22Rv1 (cell line): ENCODE measurements around the gene AANAT.

ENCODE experiments used
- H3K27ac ChIP-seq: fragments of 450-650 bp; 2 replicates; pipeline ENCODE4 v1.5.1; 2017
- ZFX ChIP-seq: fragments of 450-650 bp; IDR thresholded peaks from 2 replicates; pipeline ENCODE4 v1.6.1; 2017; ENCODE audit warnings: antibody characterized with exemption, borderline replicate concordance
- TF ChIP-seq, protein P1 (sequence below): fragments of 450-650 bp; IDR thresholded peaks from 2 replicates; pipeline ENCODE4 v1.5.1; 2017; ENCODE audit warnings: mild to moderate bottlenecking

AANAT gene

DNA sequence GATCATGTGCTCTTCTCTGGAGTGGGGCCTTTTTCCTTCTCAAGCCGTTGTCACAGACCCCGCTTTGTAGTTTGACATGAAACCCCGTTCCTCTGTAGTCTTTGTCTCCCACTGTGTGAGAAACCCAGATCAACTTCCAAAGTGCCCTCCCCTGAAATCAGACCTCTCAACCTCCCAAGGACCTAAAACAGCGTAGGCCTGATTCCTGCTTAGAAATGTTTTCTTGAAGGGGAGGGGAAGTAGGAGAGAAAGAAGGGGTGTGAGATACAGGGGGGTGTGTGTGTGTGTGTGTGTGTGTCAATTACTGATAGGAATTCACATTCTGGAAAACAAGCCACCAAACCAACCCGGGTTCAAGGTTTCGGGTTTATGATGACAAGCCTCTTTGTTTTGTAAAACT is 15.9 kb upstream of the AANAT start:
- H3K27ac ChIP-seq, result no peak overlapping the region
- TF ChIP-seq, protein P1, sequence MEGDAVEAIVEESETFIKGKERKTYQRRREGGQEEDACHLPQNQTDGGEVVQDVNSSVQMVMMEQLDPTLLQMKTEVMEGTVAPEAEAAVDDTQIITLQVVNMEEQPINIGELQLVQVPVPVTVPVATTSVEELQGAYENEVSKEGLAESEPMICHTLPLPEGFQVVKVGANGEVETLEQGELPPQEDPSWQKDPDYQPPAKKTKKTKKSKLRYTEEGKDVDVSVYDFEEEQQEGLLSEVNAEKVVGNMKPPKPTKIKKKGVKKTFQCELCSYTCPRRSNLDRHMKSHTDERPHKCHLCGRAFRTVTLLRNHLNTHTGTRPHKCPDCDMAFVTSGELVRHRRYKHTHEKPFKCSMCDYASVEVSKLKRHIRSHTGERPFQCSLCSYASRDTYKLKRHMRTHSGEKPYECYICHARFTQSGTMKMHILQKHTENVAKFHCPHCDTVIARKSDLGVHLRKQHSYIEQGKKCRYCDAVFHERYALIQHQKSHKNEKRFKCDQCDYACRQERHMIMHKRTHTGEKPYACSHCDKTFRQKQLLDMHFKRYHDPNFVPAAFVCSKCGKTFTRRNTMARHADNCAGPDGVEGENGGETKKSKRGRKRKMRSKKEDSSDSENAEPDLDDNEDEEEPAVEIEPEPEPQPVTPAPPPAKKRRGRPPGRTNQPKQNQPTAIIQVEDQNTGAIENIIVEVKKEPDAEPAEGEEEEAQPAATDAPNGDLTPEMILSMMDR, result no peak
- no peak for TF ChIP-seq ZFX

DNA sequence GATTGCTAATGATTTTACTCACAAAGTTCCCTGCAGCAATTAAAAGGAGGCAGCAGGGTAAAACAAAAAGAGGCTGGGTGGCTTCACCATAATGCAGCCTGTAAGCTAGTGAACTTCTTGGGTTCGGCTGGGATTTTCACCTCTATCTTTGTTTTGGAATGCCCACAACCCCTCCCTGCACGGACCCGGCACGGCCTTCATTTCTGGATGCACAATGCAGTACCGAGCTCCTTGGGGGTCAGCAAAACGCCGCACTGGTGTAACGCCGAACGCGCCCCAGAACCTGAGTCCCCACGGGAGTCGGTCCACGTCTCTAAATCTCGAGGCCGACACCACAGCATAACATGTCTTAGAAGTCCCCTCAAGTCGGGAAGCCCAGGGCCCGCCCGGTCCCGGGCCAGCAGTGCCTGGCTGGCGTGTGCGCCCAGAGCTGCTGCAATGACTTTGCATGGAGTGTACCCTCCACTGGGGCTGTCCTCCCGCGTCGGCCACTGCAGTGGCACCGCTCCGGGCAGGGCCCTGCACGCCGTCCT is 15.2 kb upstream of the AANAT start:
- H3K27ac ChIP-seq, result peak overlapping the region; percentile 56
- TF ChIP-seq, protein P1, result no peak
- no peak for TF ChIP-seq ZFX

DNA sequence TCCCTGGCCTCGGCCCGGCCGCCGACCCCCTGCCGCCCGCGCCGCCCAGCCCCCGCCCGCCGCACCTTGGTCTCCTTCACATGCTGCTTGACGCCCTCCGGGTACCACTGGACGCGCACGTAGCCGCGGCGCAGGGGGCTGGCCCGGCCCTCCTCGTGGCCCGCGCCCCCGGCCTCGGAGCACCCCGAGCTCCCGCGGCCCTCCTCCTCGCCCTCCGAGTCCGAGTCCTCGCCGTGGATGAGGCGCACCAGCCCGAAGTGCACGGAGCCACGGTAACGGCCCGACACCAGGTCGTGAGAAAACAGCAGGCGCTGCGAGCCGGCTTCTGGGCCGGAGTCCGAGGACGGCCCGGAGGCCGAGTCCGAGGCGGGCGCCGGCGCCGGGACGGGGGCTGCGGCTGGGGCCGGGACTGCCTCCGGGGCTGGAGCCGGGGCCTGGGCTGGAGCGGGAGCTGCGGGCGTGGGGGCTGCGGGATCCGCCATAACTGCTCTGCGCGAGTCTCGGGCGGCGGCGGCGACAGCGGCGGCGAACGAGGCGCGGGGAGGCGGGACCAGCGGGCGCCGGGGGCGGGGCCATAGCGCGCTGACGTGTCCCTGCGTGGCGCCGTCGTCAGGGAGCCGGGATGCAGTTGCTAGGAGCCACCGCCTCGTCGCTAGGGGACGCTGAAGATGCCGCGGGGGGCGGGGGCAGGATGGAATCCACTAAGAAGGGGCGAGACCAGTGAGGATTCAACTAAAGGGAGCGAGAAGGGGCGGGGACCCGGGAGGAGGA is 14.6 kb upstream of the AANAT start, which contains the start of gene UBE2O:
UBE2O (minus strand) TSS at position 493 of the 771 bp plus-strand sequence; CDS start at position 482, 11 bp downstream.
- TF ChIP-seq, protein P1, result peak; percentile 72
- no peak for TF ChIP-seq ZFX
- peak within 1 kb of the TSS; percentile 56 for H3K27ac ChIP-seq

DNA sequence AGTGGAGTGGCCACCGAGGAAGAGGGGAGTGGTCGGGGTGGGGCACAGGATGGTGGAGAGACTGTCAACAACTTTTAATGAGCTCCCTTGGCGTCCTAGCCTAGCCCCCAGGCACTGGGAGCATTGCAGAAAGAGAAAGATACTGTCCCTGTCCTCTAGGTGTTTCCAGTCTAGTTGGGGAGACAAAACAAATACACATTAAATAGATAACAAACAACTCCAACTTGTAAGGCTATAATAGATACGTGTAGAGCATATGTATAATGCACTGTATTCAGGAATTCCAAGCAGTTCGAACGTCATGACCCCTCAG is 14.0 kb upstream of the AANAT start:
- TF ChIP-seq ZFX, result no peak
- TF ChIP-seq, protein P1, result peak; percentile 40
- no peak overlapping the region for H3K27ac ChIP-seq

DNA sequence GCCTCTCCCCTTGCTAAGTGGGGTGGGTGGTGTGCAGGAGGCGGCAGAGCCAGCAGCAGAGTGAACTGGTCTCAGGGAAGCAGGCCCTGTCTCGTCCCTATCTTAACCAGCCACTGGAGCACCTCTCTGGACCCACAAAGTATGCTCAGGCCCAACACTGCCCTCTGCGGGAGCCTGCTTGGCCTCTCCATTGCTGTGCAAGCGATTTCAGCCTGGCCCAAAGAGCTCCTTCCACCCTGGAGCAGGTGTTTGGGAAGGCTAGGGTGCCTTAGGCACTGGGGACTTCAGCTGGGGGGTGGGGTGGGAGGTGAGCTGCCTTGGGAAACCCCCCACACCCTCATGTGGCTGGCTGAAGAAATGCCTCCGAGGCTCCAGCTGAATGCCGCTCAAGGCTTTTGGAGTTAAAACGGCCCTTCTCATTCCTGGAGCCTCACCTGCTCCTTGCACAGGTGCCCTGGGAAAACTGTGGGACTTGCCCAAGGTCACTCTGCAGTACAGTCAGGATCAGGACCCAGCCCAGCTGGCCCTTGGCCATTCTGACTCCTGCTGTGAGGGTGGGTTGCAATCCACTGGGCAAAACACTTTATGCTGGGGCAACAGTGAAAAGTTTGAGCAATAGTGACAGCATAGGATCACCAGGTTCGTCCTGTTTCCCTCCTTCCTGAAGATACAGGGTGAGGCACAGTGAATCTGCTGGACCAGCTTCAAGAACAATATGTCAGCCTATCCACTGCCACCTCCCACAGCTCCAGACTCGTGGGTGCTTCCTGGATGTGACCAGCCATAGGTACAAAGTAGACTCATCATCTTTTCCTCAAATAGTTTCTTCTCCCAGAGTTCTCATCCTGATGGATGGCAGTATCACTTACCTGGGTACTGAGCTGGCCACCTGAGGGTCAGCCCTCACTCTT is 8.6 kb upstream of the AANAT start:
- TF ChIP-seq ZFX, result no peak
- TF ChIP-seq, protein P1, result no peak
- no peak overlapping the region for H3K27ac ChIP-seq

DNA sequence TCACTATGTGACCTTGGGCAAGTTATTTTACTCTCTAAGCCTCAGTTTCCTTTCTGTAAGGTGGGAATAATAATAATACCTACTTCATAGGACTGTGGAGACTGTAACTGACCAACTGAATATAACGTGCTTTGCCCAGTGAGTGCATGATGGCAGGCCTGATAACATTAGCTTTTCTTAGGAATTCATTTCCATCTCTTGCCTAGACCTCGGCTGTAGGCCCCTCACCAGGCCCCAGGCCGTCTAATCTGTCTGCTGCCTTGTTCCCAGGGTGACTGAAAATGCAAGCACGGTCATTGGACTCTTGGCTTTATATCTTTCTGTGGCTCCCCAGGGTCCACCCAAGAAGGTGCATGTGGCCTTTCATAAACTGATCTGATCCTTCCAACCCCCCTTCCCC is 7.7 kb upstream of the AANAT start:
- H3K27ac ChIP-seq, result no peak overlapping the region
- TF ChIP-seq, protein P1, result no peak
- TF ChIP-seq ZFX, result no peak
